ENCODE results near the gene NKTR.
"Not testable (repeated sequence)": the region's sequence is repeated elsewhere in the genome, so short reads cannot be mapped to it uniquely, and the experiment has no call there.

- TF ChIP-seq CTCF (conservative IDR thresholded peaks at IDR 0.05; ENCODE audit: low read depth in 2 of 2); EZH2 (IDR thresholded peaks at IDR 0.05; ENCODE audit: low read depth, unreplicated experiment); POLR2AphosphoS5 (IDR thresholded peaks at IDR 0.05; ENCODE audit: low read depth); ETS1 (IDR thresholded peaks at IDR 0.05); REST (IDR thresholded peaks at IDR 0.05; ENCODE audit: unreplicated experiment); NANOG (IDR thresholded peaks at IDR 0.05; ENCODE audit: borderline replicate concordance); ZNF331 (CRISPR knock-in tag; IDR thresholded peaks at IDR 0.05; ENCODE audit: low read depth); EZH2phosphoT487 (IDR thresholded peaks at IDR 0.05; ENCODE audit: unreplicated experiment); JUNB (IDR thresholded peaks at IDR 0.05; ENCODE audit: unreplicated experiment); ZNF114 (CRISPR knock-in tag; IDR thresholded peaks at IDR 0.05); STAT1 (IDR thresholded peaks at IDR 0.05; ENCODE audit: unreplicated experiment); CREB1 (CRISPR knock-in tag; IDR thresholded peaks at IDR 0.05; ENCODE audit: low read depth); ZNF462 (CRISPR knock-in tag; IDR thresholded peaks at IDR 0.05): not testable (repeated sequence)
Measured at GRCh38 chr3:42597098-42597497, 3.4 kb upstream of the NKTR start.

Measured in GM23338 (cell line).